HG03342 (cell line): ENCODE data around the gene NKAIN2.
"Not testable (repeated sequence)": the region's sequence is repeated elsewhere in the genome, so short reads cannot be mapped to it uniquely, and the experiment has no call there.

Experiments used
- ATAC-seq: cut with Tn5 transposase; IDR thresholded peaks from one replicate; pipeline ENCODE4 v1.9.1; 2021; ENCODE audit warnings: mild to moderate bottlenecking, moderate library complexity; ENCODE audit not compliant: unreplicated experiment

NKAIN2 gene

GRCh38 chr6:124660185-124660584 is 856.5 kb downstream of the NKAIN2 start:
- ATAC-seq, result no peak

DNA sequence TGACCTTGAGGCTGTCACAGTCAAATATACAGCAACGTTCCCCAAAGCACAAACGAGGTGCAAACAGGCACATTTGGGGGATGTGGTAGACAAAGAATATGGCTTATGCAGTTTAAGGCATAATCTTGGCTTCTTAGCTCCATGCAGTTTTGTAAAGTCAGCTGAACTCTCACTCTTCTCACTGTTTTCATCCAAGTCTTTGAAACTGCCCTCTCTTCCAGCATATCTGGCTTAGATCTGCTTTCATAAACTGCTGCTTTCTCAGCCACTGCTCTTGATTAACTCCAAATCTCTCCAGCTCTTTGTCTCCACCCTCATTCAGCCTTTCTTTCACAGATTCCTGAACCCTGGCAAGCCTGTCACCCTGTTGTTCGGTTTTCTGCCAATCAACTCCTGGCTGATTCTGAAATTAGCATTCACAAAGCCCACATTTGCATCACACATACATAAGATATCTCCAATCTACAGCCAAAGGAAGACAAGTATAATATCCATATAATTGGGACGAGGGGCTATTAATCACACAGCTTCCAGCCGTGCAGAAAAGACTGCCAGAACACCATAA is 857.5 kb downstream of the NKAIN2 start:
- no peak for ATAC-seq

DNA sequence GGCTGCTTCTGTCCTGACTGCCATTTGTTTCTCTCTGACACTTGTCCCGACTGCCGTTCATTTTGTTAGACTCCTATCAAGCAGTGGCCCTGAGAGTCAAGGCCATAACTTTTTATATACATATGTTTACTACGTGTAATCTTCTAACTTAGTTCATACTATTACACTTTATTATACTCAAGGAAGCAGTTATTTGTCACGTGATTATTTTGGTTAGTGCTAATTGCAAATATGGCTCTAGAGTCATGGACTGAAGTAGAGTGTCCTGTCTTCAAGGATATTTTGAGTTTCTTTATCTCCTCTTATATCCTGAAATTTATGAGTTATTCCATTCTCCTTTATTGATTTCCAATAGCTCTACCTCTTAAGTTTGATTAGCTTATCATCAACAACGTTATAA is 864.4 kb downstream of the NKAIN2 start:
- ATAC-seq, result no peak

- ATAC-seq, result no peak
Measured at GRCh38 chr6:124669713-124670480, 866.2 kb downstream of the NKAIN2 start.

- ATAC-seq, result no peak
Measured at GRCh38 chr6:124670801-124671200, 867.1 kb downstream of the NKAIN2 start.

- no peak for ATAC-seq
Measured at GRCh38 chr6:124671324-124671723, 867.7 kb downstream of the NKAIN2 start.

GRCh38 chr6:124674042-124674441 is 870.4 kb downstream of the NKAIN2 start:
- no peak for ATAC-seq

DNA sequence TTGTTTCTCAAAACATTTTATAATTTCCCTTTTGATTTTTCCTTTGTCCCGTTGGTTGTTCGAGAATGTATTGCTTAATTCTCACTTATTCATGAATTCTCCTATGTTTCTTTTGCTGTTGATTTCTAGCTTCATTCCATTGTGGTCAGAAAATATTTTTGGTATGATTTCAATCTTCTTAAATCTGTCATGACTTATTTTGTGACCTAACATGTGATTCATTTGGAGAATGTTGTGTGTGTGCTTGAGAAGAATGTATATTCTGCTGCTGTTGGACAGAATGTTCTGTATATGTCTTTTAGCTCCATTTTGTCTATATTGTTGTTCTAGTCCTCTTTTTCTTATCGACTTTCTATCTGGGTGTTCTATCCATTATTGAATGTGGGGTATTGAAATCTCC is 872.4 kb downstream of the NKAIN2 start:
- no peak for ATAC-seq

DNA sequence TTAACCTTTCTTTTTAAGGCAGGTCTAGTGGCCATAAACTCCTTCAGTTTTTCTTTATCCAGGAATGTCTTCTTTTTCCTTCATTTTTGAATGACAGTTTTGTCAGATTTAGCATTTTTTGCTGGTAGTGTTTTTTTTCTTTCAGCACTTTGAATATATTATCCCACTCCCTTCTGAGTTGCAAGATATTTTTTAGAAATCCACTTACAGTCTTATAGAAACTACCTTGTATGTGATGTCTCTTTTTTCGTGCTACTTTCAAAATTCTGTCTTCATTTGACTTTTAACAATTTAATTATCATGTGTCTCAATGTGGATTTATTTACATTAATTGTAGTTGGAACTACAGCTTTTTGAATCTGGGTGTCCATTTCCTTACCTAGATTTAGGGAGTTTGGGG is 874.2 kb downstream of the NKAIN2 start:
- no peak for ATAC-seq

DNA sequence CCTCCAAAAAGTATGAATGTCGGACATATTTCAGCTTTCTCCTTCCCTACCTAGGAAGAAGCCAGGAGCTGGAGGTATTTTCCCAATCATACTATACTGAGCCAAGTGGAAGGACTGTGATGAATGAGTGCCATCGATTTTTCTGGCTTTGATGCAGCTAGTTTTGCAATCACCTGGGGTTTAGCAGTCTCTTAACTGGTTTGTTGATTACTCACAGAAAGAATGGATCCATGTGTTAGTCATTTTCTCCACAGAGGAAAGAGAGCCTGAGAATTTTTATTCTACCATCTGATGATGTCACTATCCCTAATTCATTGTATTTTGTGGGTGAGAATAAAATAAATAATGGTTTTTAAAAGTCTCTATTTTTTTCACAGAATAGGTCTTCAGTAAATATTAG is 875.7 kb downstream of the NKAIN2 start:
- no peak for ATAC-seq

- no peak for ATAC-seq
Measured at GRCh38 chr6:124682751-124683150, 879.1 kb downstream of the NKAIN2 start.

DNA sequence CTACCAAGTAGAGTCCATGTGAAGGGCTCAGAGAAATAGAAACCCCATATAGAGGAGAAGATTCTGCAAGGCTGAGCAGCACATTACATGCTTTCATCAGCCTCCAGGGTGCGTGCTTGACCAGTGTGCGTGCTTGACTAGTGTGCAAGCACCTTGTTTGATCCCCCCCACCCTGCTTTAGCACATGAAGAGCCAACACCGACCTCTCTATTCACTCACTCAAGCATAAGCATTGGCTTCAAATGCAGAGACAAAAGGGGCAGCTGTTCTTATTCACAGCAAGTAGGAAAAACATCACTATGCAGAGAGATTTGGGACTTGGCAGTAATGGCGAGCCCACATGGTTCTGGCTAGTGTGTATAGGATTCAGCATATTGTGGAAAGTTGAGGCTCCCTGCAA is 879.8 kb downstream of the NKAIN2 start:
- ATAC-seq, result no peak

DNA sequence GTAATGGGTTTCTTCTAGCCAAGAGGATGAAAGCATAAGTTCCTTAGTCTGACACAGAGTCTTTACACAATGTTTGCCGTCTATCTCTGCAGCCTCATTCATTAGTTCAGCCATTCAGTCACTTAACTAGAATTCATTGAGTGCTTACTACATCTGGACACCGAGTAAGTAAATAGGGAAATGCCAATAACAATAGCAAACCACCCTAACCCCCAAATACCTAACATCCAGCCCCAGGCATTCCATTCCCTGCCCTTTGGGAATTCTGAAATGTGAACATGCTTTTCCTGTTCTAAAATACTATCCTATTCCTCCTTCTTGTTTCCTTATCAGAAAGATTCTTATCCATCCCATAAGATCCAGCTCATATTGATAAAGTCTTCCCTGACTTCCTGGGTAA is 881.0 kb downstream of the NKAIN2 start:
- no peak for ATAC-seq

GRCh38 chr6:124688369-124688768 is 884.7 kb downstream of the NKAIN2 start:
- ATAC-seq, result no peak

DNA sequence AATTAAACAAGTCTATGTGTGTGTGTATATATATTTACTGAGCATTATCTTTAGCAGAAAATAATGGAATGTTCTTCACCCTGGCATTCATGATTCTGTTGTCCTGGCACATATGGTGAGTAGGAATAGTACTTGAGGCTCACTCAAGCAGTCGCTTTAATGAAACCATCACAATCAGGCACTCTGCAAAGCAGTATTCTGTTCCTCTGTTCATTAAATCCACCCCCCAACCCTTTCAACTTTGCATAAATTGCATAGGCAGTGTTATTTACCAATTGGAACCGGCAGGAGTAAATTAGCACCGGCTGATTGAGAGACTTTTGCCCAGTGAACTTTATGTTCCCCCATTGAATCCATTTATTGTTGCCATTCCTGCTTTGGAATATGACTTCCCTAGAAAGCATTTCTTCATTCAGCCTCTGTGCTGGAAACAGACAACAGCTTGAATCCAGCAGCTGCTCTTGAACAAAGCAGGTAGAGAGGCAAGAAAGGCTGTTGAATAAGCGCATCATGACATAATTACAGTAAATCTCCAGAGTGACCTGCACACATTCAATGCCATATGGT is 890.6 kb downstream of the NKAIN2 start:
- no peak for ATAC-seq

GRCh38 chr6:124699038-124699437 is 895.4 kb downstream of the NKAIN2 start:
- ATAC-seq, result no peak

DNA sequence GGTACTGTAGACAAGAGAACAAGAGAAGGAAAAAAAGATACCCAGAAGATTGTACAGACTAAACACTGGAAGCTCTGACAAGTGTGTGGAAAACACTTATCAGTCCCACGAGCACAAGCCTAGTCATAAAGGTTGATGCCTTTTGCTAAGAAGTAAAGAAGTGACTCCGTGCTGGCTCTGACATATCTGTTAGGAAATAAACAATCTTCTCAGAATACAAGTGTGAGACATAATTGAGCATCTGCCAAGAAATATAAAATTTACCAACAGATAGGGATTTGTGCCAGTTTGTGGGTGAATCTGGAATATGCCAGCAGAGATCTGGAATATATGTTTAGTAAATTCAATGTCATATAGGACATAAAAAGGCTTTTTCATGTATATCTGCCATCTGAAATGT is 899.9 kb downstream of the NKAIN2 start:
- ATAC-seq, result no peak

DNA sequence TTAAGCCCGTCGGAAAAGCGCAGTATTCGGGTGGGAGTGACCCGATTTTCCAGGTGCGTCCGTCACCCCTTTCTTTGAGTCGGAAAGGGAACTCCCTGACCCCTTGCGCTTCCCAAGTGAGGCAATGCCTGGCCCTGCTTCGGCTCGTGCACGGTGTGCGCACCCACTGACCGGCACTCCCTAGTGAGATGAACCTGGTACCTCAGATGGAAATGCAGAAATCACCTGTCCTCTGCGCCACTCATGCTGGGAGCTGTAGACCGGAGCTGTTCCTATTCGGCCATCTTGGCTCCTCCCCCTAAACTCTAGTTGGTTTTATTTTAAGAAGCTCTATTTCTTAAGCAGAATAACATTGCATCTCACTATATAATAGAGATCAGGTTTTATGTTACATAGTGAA is 908.9 kb downstream of the NKAIN2 start:
- ATAC-seq, result not testable (repeated sequence)

DNA sequence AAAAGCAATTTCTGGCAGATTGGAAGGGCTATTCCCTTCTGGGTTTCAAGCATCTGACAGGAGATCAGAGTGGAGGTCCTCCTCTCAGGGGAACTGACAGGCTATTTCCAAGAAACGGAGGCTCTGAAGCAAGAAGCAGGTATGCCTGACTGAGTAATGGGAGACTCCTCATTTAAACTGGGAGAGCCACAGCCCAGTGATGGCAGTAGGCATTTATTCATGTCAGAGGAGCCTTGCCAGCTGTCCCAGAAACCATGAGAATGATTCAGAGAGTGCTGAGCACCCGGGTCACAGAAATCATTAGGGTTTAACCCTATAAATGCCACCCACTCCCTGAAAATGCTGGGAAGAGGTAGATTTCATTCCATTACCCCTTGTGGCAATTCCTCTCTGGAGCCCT is 911.1 kb downstream of the NKAIN2 start:
- no peak for ATAC-seq

GRCh38 chr6:124719913-124720312 is 916.2 kb downstream of the NKAIN2 start:
- ATAC-seq, result no peak

- no peak for ATAC-seq
Measured at GRCh38 chr6:124721331-124721730, 917.7 kb downstream of the NKAIN2 start.

GRCh38 chr6:124722141-124722878 is 918.6 kb downstream of the NKAIN2 start:
- no peak for ATAC-seq
